Measurements from ENCODE around the gene GRK1. TPM values are rescaled to one million over a fixed set of nuclear protein-coding genes. Genes with fewer than 3 reads are reported as not detected.

GRK1 gene
- total and polyA plus RNA-seq, 2 of the 8 experiments (the other 6 are each of a cell fraction or from before 2014, with no cell fraction given) = 0.12 TPM; not detected in 1

DNA sequence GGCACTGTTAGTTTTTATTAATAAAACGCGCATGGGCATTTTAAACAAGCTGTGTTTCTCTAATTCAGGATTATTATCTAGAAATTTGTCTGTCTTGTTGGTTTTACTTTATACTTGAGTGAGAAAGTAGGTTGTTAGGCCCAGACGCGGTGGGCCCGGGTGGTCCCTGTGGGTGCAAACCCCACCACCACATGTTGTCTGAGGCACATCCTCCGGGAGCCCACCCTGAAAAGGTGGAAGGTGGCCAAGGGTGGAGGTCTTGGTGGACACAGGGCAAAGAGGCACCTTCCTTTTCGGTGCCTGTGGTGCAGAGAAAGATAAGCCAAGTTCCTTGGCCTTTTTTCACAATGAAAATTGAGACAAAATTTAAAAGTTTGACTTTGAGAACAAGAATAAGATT lies 25.6 kb upstream of the GRK1 start:
- Histone ChIP-seq H3K27ac (ENCODE audit: low read depth, low read length) (no peak overlapping the region), H3K4ac (replicated peaks; ENCODE audit: insufficient read length, low read depth, low read length) (no peak overlapping the region), H2BK120ac (replicated peaks; ENCODE audit: low read depth, low read length) (no peak overlapping the region), H3K14ac (ENCODE audit: insufficient read length) (no peak overlapping the region), H3K36me3 (ENCODE audit: control insufficient read depth in 2 of 4, insufficient read depth in 4 of 4, low read length in 3 of 4) (peaks cover 10 to 54% (median 35%) of the 10 kb centered on the region in 4 experiments), H3K18ac (ENCODE audit: extremely low read depth, low read length) (no peak overlapping the region), H3K23ac (ENCODE audit: insufficient read length) (no peak overlapping the region), H4K91ac (replicated peaks; ENCODE audit: insufficient read length, low read length) (no peak overlapping the region), H2AK5ac (ENCODE audit: low read depth, low read length) (no peak overlapping the region), H3K4me2 (ENCODE audit: insufficient read depth in 1 of 2, low read depth in 2 of 2, low read length in 2 of 2) (no peak overlapping the region), H3K9ac (replicated peaks in 1 of 4; ENCODE audit: extremely low read depth in 1 of 4, low read depth in 3 of 4, low read length in 3 of 4) (no peak overlapping the region), H3K23me2 (ENCODE audit: low read depth, low read length) (no peaks in the 10 kb centered on the region), H2BK15ac (ENCODE audit: low read length) (no peak overlapping the region), H4K20me1 (replicated peaks in 1 of 2; ENCODE audit: control insufficient read depth in 1 of 2, insufficient read depth in 2 of 2, low read length in 2 of 2) (peaks cover 0 to 2% of the 10 kb centered on the region in 2 experiments), H3K4me1 (replicated peaks in 1 of 4; ENCODE audit: control insufficient read depth in 3 of 4, insufficient read depth in 4 of 4, low read length in 3 of 4) (no peaks in the 10 kb centered on the region), H2AFZ (ENCODE audit: low read length) (no peak overlapping the region), H3K4me3 (ENCODE audit: extremely low read depth in 1 of 4, insufficient read depth in 2 of 4, low read depth in 3 of 4, low read length in 4 of 4) (no peak overlapping the region), H2BK5ac (ENCODE audit: low read depth, low read length) (no peak overlapping the region), H3K27me3 (replicated peaks in 1 of 4; ENCODE audit: control insufficient read depth in 3 of 4, extremely low read depth in 1 of 4, insufficient read depth in 3 of 4, low read length in 3 of 4) (no peaks in the 10 kb centered on the region), H3K56ac (replicated peaks; ENCODE audit: insufficient read length, low read depth, low read length) (no peak overlapping the region), H4K8ac (ENCODE audit: extremely low read depth, insufficient read depth, low read length) (no peak overlapping the region), H2BK12ac (ENCODE audit: low read depth, low read length) (no peak overlapping the region), H3K9me3 (ENCODE audit: insufficient read depth in 2 of 2, low read depth in 1 of 2, low read length in 1 of 2) (peaks cover 29 to 37% of the 10 kb centered on the region in 2 experiments), H4K5ac (ENCODE audit: insufficient read length, low read depth, low read length) (no peak overlapping the region), H2BK20ac (ENCODE audit: low read length) (no peak overlapping the region), H3K79me1 (ENCODE audit: low read depth, low read length) (no peaks in the 10 kb centered on the region), H3K79me2 (ENCODE audit: control insufficient read depth in 1 of 2, insufficient read depth in 2 of 2, low read length in 2 of 2) (no peaks in the 10 kb centered on the region)
- POLR2A ChIA-PET (ENCODE audit: partially characterized antibody) = no interaction called here
- TF ChIP-seq NRF1 (IDR thresholded peaks at IDR 0.05; ENCODE audit: low read depth, low read length) (no peak), RAD21 (IDR thresholded peaks at IDR 0.05 in 1 of 2, conservative IDR thresholded peaks at IDR 0.05 in 1 of 2; ENCODE audit: low read depth in 2 of 2, low read length in 2 of 2) (no peak), SIN3A (conservative IDR thresholded peaks at IDR 0.05 in 1 of 2, IDR thresholded peaks at IDR 0.05 in 1 of 2; ENCODE audit: low read depth in 1 of 2, low read length in 2 of 2) (no peak), FOSL1 (IDR thresholded peaks at IDR 0.05; ENCODE audit: insufficient read depth, low read depth, low read length) (no peak), POLR2A (IDR thresholded peaks at IDR 0.05; ENCODE audit: control extremely low read depth in 1 of 2, low read depth in 2 of 2, low read length in 2 of 2) (no peak), CTBP2 (IDR thresholded peaks at IDR 0.05; ENCODE audit: borderline replicate concordance, insufficient read depth, insufficient read length, low read length) (no peak), BRCA1 (IDR thresholded peaks at IDR 0.05; ENCODE audit: low read depth, low read length) (no peak), SP2 (IDR thresholded peaks at IDR 0.05; ENCODE audit: low read length) (no peak), SRF (IDR thresholded peaks at IDR 0.05; ENCODE audit: low read depth, low read length) (no peak), RNF2 (IDR thresholded peaks at IDR 0.05; ENCODE audit: borderline replicate concordance, low read depth, low read length, missing control alignments, poor library complexity, severe bottlenecking) (no peak), RXRA (IDR thresholded peaks at IDR 0.05; ENCODE audit: insufficient read depth, low read depth, low read length) (no peak), ASH2L (IDR thresholded peaks at IDR 0.05; ENCODE audit: low read length) (no peak)
- 95% methylated on average over 7 of the region's 7 CpGs; no CpG with 5 or more reads in 1 of the 2 experiments for WGBS, 2 experiments (ENCODE audit: extremely low coverage in 1 of 2, insufficient coverage in 1 of 2, insufficient read length in 1 of 2, insufficient replicate concordance in 2 of 2, low coverage in 1 of 2, low lambda C conversion rate in 2 of 2, missing lambda C conversion rate in 1 of 2)
- FAIRE-seq = no peak
- CTCF ChIA-PET (ENCODE audit: partially characterized antibody) = interaction anchor here (1.0 kb wide), 1 partner anchor 10 kb away, joined by 3 read pairs; no protein-coding TSS in a partner anchor
- DNase-seq (ENCODE audit: low read depth in 1 of 2, low spot score in 2 of 2) = no peak
